ENCODE results near the gene STK11IP. TPM values are rescaled to one million over a fixed set of nuclear protein-coding genes. Genes with fewer than 3 reads are reported as not detected.
"Not testable (repeated sequence)": the region's sequence is repeated elsewhere in the genome, so short reads cannot be mapped to it uniquely, and the experiment has no call there.

STK11IP gene
- total RNA-seq, 1 donor from 2014 or later = 13.0 TPM

DNA sequence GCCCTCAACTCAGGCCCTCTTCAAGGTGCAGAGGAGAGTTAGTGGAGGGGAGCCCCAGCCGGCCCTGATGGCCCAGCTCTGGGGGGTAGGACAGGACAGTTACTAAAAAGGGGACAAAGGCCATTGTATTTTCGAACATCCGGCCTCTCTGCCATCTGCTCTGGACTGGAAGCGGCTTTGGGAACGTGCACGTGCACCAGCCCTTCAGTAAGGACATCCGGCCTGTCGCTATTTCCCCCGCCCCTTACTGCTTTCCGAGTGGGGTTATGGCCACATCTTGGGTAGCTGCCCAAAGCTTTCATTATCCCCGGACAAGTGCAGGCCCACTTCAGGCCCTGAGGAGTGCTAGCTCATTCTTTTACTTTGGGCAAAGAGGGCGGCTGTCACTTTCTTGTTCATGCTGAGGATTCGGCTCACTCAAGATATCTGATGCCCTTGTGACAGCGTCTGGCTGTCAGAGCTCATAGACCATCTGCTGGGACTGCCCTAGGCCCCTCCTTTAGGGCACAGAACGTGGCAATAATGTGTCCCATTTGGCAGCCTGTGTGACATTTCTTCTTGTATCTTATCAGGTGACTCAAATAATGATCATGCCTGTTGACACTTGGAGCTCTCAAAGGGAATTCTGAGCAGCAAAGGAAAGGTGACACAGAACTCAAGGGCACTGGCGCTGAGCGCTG is 47.3 kb downstream of the STK11IP start:
- FAIRE-seq = no peak
- no peak for DNase-seq (ENCODE audit: low spot score in 2 of 2)

DNA sequence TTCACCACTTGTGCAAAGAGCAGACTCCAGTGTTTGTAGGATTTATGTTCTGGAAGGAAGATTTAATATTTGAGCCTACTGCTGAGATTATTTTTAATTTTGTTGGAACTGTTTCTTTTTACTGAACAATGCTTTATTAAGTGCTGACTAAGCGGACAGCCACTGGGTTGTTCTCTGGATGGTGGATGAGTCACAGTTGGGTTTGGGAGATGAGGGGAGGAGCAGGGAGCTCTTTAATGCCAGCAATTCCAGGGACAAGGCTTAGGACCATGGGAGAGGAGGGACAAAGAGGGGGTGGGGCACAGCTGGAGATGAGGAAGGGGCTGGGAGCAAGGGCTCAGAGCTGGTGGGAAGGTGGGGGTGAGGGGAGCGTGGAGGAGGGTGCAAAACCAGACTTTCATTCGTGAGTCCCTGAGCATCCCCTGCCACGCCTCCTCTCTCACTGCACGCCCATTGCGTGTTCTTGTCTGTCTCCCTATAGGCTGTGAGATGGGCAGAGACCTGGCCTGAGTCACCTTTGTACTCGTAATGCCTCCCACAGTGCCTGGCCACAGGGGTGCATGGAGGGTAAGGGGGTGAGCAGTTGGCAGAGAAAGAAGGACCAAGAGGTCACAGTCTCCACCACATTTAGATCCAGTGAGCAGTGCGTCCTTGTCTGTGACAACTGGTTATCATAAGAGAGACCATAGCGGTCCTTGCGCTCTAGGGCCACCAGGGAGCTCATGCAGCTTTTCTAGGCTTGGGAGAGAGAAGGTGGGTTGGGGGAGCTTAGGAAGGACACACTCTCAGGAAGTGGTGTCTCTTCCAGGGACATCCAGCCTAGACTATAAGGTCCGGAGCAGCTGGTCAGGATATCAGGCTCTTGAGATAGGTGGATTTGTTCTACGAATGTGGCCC is 48.2 kb downstream of the STK11IP start:
- DNase-seq (ENCODE audit: low spot score in 2 of 2) (no peak), FAIRE-seq (no peak)

DNA sequence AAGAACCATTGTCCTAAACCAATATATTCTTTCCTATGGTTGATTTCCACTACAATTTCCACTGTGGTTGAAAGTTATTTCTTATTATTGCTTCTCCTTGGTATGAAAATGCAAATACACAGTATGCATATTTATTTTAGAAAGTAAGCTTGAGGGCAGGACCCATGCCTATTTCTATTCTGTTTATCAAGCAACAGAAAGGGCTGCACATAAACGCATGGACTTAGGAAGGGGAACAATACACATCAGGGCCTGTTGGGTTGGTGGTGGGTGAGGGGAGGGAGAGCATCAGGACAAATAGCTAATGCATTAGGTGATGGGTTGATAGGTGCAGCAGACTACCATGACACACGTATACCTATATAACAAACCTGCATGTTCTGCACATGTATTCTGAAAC is 50.5 kb downstream of the STK11IP start:
- FAIRE-seq = no peak
- no peak for DNase-seq (ENCODE audit: low spot score in 2 of 2)

DNA sequence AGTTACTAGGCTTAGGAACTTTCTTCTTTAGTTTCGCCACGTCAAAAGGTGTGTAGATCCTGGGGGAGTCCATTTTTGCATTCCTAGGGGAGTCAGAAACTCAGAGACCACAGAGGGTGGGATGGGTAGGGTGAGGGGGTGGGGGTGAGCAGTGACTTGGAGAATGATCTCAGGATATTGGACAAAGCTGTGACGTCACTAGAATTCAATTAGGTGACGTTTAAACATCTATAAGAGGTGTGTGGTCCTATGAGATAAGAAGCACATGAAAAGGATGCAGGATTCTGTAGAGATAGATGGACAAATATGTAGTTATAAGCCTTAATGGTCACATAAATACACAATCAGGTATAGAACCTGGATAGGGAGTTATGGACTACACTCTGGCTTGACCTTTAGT is 51.3 kb downstream of the STK11IP start:
- FAIRE-seq (no peak), DNase-seq (ENCODE audit: low spot score in 2 of 2) (no peak)

DNA sequence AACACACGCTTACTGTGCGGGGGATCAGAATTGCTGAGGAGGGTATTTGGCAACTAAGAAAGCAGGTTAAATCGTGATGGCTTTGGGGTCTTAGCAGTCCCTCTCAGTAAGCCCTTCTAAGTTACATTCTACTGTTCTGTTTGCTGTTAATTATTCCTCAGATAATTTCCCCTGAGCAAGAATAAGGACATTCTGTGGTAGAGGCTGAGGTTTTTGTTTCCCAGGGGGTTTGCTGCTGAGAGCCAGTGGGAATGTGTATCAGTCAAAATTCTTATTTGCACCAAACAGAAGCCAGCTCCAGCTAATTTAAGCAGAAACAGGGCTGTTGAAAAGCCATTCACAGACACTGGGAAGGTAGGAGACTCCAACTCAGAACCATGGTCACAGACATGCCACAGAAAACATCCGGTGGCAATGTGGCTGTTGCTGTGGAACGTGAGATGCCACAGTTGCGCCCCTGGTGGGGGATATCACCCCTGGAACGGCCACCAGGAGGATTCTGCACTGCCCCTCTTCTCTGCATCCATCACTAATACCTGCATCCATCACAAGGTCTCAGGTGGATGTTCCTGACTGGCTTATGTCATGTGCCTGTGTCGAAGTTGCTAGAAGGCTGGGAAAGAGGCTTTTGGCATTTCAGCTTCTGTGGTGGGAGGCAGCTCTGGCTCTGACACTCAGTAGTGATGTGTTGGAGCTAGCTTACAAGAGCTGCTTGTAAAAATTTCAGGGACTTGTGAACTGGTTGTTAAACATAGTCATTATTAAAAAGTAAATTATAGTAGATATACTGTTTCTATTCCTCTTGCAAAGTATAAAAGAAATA is 53.0 kb downstream of the STK11IP start:
- no peak for DNase-seq (ENCODE audit: low spot score in 2 of 2)
- FAIRE-seq = no peak

DNA sequence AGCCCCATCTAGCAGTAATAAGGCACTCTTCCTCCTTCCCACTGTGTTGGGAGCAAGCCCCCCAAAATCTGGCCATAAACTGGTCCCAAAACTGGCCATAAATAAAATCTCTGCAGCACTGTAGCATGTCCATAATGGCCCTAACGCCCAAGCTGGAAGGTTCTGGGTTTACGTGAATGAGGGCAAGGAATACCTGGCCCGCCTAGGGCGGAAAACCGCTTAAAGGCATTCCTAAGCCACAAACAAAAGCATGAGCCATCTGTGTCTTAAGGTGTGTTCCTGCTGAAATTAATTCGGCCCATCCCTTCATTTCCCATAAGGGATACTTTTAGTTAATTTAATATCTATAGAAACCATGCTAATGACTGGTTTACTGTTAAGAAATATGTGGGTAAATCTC is 54.0 kb downstream of the STK11IP start:
- not testable (repeated sequence) for DNase-seq (ENCODE audit: low spot score in 2 of 2); FAIRE-seq

DNA sequence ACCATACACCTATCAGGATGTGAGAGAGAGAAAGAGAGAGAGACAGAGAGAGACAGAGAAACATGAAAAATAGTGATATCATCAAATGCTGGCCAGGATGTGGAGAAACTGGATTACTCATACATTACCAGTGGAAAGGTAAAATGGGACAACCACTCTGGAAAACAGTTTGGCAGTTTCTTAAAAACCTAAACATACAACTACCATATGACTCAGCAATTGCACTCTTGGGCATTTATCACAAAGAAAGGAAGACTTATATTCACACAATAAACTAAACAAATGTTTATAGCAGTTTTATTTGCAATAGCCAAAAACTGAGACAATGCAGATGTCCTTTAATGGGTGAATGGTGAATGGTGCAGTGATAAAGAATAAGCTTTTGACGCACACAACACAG is 58.9 kb downstream of the STK11IP start:
- FAIRE-seq (no peak), DNase-seq (ENCODE audit: low spot score in 2 of 2) (no peak)

DNA sequence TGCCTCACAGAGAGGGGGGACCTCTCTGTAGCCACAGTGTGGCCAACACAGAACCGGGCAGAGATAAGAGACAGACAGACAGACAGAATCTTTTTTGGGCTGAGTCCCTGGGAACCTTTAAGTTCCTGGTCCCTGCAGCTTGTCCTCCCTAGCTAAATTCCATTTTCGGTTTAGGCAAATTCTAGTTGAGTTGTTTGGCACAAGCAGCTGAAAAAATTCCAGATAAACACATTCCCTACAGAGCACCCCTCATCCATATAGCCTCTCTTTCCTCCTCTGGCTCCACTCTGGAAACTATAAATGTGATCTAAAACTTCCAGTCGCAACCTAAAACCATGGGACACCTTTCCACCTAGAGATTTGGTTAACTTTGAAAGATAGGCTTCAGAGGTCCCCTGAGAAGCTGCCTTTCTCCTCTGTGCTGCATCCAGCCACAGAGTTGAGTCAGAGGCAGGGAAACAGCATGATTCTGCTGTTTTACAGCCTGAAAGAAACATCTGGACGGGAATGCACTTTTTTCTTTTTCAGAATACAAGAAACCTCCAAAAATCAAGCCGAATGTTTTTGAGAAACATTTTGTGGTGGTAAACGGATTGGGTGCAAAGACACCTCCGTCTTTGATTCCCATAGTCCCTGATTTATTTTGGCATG is 60.7 kb downstream of the STK11IP start:
- FAIRE-seq (no peak), DNase-seq (ENCODE audit: low spot score in 2 of 2) (no peak)

DNA sequence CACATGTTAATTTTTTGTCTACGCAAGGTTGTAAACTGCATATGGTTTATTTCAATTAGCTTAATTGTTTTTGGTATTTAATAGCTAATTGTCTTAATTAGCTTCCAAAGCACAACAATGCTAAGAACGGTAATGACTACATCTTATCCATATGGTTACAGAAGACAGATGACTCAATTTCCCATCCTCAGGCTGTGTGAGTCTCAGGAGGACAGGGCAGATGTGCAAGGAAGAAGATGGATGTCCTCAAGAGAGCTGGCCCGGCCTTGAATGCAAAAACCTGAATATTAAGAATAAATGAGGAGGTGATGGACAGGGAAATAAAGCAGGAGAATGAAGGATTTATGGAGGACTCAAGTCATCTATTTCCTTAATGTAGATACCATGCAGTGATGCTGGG is 61.2 kb downstream of the STK11IP start:
- DNase-seq (ENCODE audit: low spot score in 2 of 2) (no peak), FAIRE-seq (no peak)

DNA sequence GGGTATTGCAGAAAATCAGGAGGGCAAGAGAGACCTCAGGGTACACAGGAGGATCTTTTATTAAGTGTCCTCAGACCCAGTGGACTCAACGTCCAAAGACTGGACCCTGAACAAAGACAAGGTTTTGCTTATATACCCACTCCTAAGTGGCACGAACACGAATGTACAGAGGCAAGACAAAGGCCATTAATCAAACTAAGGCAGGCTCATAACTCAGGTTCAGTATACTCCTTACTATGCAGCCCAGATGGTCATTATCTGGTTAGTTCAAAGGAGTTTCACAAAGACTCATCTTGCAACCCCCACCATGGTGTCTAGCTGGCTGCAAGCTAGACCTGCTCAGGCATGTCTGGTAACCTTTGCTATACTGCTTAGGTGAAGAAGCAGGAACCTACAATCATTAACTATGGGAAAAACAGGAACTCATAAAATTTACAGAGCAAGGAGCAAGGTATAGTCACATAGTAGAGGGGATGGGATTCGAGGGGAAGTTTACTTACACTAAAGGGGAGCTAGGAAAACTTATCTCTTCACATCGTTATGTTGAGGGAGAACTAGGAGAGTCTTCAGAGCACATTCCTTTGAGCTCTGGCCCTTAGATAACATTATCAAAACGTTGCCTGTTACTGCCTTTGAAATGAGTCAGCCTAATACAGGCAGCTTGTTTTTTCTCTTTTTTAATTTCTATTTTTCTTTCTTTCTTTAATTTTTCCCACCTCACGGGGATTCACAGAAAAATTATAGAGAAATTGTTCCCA is 63.7 kb downstream of the STK11IP start:
- FAIRE-seq (no peak), DNase-seq (ENCODE audit: low spot score in 2 of 2) (no peak)

DNA sequence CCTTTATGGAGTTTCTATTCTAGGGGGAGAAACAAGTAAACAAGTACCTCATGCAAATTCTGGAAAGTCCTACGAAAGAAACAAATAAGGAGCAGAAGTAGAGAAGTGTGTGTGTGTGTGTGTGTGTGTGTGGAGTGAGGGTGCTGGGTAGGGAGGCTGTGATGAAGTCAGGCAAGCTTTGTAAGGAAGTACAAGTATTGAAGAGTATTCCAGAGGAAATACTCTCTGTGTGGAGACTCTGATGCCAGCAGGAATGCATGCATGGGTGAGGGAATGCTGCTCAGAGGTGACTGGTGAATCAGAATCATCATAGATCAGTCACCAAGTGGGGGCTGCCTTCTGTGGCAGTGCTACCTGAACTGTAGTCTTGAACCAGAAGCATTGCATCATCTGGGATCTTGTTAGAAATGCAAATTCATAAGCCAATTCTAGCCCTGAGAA is 64.3 kb downstream of the STK11IP start:
- DNase-seq (ENCODE audit: low spot score in 2 of 2) = no peak
- FAIRE-seq = no peak

DNA sequence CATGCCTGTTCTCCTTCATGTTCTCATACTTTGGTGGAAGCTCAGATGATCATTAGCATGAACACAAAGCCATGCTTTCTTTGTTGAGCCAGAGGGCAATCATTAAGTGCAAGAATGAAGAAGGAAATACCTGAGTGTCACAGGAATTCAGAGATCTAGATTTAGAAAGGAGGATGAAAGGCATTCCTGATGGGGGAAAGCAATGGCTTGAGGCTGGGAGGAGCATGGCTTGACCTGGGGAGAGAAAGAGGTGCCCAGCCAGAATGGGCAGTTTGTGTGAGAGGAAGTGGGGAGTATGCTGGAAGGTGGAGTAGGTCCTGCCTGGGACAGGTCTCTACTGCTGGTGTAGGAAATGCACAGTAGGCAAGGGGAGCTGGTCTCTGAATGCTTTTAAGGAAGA is 64.9 kb downstream of the STK11IP start:
- DNase-seq (ENCODE audit: low spot score in 2 of 2) = no peak
- no peak for FAIRE-seq

DNA sequence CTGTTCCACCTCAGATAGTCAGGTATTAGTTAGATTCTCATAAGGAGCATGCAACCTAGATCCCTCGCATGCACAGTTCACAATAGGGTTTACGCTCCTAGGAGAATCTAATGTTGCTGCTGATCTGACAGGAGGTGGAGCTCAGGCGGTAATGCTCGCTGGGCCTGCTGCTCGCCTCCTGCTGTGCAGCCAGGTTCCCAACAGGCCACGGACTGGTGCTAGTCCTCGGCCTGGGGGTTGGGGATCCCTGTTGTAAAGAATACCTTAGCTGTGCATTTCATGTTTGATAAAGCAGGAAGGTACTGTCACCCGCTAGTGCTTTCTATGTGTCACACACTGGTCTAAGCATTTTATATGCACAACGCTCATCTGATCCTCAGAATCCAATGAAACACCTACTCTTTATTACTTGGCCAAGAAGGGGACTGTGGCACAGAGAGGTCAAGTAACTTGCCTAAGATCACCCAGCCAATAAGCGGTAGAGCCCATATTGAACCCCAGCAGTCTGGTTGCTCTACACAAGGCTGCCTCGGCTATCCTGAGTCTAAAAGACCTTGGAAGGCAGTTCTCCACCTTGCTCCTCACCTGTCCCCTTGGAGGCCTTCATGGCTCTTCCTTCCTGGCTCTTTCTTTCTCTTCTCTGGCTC is 65.6 kb downstream of the STK11IP start:
- DNase-seq (ENCODE audit: low spot score in 2 of 2) (no peak), FAIRE-seq (no peak)

DNA sequence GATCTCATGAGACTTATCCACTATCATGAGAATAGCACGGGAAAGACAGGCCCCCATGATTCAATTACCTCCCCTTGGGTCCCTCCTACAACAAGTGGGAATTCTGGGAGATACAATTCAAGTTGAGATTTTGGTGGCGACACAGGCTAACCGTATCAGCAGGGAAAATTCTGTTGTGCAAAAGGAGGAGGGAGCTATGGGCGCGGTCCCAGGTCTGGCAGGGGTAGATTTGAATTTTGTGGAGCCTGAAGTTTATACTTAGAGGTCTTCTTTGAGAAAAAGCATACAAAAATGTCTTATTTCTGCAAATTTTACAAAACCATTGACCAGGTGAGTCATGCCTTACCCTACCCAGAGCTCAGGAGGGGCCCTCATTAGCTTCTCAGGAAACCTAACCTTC is 66.4 kb downstream of the STK11IP start:
- FAIRE-seq (no peak), DNase-seq (ENCODE audit: low spot score in 2 of 2) (no peak)

DNA sequence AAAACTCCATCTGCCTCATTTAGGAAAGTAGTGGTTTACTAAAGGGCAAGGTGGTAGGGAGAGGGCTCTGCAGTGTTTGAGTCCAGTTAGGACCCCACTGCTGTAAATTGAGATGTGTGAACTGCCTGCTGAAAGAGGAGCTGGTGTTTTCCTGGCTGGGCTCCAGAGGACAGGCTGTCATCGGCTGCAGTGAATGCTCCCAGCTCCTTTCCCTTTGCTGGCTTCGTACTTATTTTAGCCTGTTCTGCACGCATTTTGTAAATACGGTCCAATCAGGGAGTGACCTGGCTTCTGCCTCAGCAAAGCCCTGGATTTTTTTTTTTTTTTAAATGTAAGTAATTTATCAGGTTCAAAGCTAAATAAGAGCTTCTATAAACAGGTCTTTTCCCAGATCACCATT is 67.3 kb downstream of the STK11IP start:
- no peak for DNase-seq (ENCODE audit: low spot score in 2 of 2)
- FAIRE-seq = no peak

DNA sequence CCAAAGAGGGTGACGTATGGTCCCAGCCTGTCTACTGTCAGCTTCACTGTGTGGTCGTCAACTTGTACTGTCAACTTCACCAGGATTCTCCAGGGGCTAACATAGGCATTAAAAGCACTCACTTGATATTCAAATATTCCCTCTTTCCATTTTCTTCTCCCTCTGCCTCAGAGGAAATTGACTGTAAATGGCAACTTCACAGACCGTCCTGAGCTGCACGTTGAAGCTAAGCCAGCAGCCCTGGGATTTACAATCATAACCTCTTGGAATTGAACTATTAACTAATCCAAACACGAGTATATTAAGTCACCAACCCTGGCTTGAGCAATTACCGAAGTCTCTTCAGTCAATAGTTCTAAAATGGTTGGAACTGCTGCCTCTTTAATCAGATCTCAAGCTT is 68.3 kb downstream of the STK11IP start:
- FAIRE-seq = no peak
- DNase-seq (ENCODE audit: low spot score in 2 of 2) = no peak
